HG03558 (cell line): ENCODE results near the gene KCP.

Experiments used
- ATAC-seq: cut with Tn5 transposase; IDR thresholded peaks from one replicate; pipeline ENCODE4 v1.9.1; 2021; ENCODE audit warnings: moderate number of reproducible peaks; ENCODE audit not compliant: unreplicated experiment; ENCODE audit errors: extremely low read depth

Gene KCP

GRCh38 chr7:128908750-128909624 is 1.5 kb downstream of the KCP start:
- no peak for ATAC-seq

DNA sequence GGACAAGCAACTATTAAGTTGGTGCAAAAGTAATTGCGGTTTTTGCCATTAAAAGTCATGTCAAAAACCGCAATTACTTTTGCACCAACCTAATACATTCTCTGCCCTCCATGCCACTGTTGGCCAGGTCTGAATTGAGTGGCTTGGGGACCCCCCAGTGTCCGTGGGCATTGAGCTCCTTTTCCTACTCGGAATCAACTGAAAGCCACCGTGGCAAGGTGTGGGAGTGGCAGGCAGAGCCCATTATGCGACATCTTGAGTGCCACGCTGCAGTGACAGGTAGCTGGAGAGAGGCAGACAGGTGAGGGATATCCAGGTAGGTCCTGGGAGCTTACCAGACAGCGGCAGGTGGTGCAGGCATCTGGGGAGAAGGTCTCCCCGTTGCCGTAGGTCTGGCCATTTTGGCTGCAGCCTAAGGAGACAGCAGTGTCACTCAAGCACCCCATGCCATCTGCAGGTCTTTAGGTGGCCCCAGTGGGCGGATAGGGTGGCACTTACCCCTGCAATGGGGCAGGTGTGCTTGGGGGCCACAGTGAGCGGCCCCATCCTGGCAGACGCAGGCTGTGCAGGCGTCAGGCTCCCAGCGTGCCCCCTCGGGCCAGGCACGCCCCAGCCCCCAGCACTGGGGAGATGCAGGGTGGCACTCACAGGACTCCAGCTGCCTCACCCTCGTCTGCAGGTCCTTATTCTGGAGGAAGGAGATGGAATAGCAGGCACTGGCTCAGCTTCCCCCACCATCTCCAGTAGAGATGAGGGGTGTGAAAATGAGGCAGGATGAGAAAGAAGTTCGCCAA is 3.5 kb downstream of the KCP start:
- ATAC-seq: no peak

GRCh38 chr7:128906001-128906765 is 4.3 kb downstream of the KCP start:
- no peak for ATAC-seq

DNA sequence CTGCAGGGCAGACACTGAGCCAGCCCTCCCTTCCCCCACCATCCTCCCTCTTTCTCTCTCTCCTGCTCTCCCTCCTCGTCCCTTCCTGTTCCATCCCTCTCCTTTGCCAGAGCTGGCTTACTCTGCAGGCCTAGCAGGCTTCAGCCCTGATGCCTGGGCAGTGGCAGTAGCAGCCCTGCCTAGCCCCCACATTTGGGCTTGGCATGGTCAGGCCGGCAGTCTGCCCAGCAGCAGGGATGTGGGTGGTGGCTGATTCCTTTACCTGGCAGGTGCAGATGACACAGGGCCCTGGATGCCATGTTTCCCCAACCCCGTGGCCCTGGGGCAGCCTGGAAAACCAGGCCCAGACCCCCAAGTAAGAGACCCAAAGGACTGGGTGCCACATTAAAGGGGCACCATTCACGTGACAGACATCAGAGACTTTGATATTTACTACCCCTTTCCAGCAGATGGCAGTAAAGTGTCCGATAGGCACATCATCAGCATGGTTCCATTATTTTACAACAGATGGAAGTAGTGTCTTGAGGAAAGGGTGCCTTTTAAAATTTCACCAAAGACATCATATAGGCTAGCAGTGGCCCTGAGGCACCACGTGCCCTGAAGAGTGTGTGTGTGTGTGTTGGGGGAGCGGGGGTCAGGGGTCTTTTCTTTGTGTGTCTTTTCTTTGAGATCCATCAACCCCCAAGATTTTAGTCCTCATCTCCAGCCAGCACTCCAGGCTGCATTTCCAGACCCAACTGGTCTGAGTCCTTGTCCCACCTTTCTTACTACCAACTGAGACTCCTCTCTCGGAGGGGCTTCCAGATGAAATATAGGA is 5.9 kb downstream of the KCP start:
- ATAC-seq: no peak

- ATAC-seq: no peak
Measured at GRCh38 chr7:128903621-128904361, 6.7 kb downstream of the KCP start.

DNA sequence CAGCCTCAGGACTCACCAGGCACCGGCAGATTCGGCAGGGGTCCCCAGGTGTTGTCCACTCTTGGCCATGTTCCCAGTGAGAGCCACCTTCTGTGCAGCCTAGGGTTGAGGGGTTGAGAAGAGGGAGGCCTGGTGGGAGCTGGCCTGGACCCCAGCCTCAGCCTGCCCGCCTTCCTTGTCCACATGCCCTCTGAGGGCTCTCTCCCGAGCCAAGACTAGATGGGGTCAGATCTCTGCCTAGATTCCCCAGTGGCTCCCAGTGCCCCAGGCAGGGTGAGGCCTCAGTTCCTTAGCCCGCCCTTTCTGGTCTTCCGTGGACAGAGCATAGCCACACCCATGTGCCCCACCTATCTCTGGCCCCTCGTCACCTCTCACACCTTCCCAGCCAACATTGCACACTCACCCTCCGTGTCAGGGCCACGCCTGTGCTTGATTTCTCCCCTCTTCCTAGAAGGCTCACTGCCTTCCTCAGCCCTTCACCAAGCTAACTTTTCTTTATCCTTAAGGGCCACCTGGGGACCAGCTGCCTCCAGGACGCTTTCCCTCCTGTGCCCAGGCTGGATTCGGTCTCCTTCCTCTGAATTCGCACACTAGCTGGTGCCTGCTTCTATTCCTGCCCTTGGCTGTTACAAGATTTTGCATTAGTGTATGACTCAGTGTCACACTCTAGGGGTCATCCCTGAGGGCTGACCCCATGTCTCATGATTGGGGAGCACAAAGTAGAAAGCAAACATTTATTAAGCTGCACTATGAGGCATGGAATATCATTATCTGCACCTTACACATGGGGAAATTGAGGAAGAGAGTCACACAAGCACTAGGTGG is 7.5 kb downstream of the KCP start:
- no peak for ATAC-seq

DNA sequence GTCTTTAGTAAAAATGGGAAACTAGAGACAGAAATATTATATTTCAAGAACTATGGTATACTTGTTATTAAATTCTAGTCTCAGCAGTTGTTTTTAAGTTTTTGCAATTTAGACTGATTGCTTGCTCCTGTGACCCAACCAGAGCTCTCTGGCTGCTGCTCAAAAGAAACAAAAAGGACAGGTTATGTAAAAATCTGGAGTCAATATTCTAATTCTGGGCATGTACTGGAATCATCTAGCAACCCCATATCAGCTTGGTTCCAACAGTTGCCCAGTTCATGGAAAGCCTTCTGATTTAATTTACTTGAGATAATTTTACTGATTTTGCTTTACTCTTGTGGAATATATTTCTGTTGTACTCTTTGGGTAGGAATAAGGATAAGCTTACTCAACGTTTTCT is 10.3 kb downstream of the KCP start:
- ATAC-seq: no peak

GRCh38 chr7:128899392-128899791 is 11.1 kb downstream of the KCP start:
- ATAC-seq: no peak

DNA sequence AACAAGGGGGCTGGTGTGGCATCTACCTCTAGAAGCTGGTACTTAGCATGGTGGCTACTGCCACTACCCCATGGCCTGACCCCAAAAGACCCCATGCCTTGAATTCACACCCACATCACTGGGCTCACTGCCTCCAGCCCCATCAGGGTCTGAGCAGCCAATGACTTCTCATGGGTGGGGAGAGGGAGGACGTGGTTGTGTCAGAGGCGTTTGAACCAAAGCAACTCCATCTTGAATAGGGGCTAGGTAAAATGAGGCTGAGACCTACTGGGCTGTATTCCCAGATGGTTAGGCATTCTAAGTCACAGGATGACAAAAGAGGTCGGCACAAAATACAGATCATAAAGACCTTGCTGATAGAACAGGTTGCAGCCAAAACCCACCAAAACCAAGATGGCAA is 15.2 kb downstream of the KCP start:
- no peak for ATAC-seq

DNA sequence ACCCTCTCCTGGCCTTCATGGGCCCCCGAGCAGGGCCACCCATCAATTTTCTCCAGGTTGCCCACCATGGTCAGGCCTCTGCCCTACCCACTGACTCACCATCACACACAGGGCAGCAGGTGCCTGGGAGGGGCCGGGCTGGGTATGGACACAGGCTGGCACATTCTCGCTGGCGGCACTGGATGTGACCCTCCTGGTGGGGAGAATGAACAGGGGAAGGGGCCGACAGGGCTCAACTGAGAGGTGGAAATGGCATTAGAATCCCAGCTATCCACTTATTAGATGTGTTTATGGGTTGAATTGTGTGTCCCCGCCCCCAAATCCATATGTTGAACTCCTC is 16.4 kb downstream of the KCP start:
- ATAC-seq: no peak

- no peak for ATAC-seq
Measured at GRCh38 chr7:128893251-128894100, 17.0 kb downstream of the KCP start.

- ATAC-seq: no peak
Measured at GRCh38 chr7:128892521-128893250, 17.8 kb downstream of the KCP start.

DNA sequence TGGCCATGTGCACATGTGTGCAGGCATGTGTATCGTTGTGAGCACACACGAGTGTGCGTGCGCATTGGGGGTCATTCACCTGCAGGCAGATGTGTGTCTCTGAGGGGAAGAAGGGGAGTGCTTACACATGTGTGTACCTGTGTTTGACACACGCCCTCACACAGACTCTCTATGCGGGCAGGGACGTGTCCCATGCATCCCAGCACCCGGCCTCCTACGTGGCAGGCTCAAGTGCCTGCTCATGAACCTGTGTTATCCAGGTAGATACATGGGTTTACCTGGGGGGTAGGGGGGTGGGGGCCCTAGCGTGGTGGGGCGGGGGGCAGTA is 18.6 kb downstream of the KCP start:
- ATAC-seq: no peak

- no peak for ATAC-seq
Measured at GRCh38 chr7:128891110-128891941, 19.2 kb downstream of the KCP start.

- ATAC-seq: no peak
Measured at GRCh38 chr7:128890306-128891109, 20.0 kb downstream of the KCP start.

DNA sequence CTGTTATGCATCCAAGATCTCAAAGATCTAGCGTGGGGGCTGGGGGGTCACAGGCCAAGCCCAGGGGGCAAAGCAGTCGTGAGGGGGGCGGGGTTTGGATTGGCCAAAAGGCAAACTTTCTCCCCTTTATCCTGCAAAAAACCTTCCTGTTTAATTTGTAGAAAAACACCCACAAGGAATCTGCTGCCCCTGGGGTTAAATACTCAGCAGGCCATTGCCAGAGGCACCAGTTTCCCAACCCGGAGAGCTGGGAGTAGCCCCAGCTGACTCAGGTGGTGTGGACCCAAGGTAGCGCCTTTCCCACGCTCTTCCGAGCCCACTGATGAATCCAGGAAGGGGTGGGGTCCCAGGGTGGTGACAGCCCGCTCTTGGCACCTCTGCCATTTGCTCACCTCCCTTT is 21.4 kb downstream of the KCP start:
- ATAC-seq: no peak
